IPS-15b (cell line): Measurements from ENCODE around the gene CDH23.

Experiments used
- H3K27me3 ChIP-seq: one replicate; pipeline ENCODE4 v1.6.1; 2013; ENCODE audit warnings: low read length; ENCODE audit not compliant: control insufficient read depth, insufficient read depth
- H3K36me3 ChIP-seq: one replicate; pipeline ENCODE4 v1.6.1; 2013; ENCODE audit warnings: low read length; ENCODE audit not compliant: control insufficient read depth, insufficient read depth
- H3K4me1 ChIP-seq: one replicate; pipeline ENCODE4 v1.6.1; 2013; ENCODE audit warnings: mild to moderate bottlenecking, low read length; ENCODE audit not compliant: control insufficient read depth, insufficient read depth
- H3K4me3 ChIP-seq: one replicate; pipeline ENCODE4 v1.5.1; 2013; ENCODE audit warnings: low read depth, low read length
- H3K9ac ChIP-seq: one replicate; pipeline ENCODE4 v1.6.1; 2013; ENCODE audit warnings: low read depth, mild to moderate bottlenecking, low read length
- H3K9me3 ChIP-seq: one replicate; pipeline ENCODE4 v1.6.1; 2013; ENCODE audit warnings: mild to moderate bottlenecking, low read length; ENCODE audit not compliant: control insufficient read depth, insufficient read depth

Gene CDH23

DNA sequence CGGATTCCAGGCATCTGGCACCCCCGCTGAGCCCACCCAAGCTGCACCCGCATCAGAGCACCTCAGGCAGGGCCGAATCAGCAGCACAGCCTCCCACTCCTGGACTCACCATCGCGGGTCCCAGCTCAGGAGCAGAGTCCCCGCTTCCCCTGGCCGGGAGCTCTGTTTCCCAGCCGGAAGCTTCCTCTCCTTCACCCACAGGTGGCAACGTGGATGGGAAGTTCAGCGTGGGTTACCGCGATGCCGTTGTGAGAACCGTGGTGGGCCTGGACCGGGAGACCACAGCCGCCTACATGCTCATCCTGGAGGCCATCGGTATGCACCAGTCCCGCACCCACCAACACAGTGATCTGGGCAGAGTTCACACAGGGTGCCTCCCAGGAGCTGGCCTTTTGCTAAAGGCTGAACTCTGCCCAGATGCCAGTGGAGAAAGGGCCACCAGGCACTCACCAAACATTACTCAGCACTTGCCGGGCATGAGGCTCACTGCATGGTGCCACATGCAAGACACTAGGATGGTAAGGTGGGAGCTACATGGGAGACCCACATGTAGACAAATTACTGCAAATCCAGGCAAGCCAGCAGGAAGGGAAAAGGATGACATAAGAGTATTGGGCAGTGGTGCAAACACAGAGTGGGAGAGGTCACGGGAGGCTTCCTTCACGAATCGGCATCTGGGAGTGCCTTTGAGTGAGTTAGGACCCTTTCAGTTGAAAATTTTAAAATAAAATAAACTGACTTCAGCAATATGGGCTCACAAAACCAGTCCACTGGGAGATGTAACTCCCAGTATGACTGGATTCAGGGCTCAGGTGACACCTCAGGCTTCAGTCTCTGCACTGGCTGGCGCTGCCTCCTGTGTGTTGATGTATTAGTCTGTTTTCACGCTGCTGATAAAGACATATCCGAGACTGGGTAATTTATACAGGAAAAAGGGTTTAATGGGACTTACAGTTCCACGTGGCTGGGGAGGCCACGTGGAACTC, 312.5 kb downstream of the CDH23 start:
- Histone ChIP-seq H3K4me3 (no peak overlapping the region), H3K4me1 (no peaks in the 10 kb centered on the region), H3K9ac (no peak overlapping the region), H3K9me3 (no peaks in the 10 kb centered on the region), H3K36me3 (no peaks in the 10 kb centered on the region), H3K27me3 (peaks cover 2% of the 10 kb centered on the region)

DNA sequence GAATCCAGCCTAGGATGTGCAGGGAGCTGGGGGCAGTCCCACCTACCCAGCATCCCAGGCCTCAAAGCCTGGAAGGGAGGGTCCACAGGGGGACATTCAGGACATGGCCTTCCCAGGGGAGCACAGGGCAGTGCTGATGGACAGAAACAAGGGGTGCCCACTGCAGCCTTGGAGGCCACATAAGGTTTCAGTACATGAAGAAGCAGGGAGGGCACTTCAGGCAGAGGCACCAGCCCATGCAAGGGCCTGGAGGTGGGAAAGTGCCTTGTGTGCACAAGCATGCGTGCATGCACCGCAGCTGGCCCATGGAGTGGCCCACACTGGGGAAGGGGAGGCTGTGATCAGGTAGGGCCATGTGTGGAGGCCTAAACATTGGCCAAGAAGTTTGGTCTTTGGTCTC, 313.8 kb downstream of the CDH23 start:
- no peak overlapping the region for H3K9ac ChIP-seq

DNA sequence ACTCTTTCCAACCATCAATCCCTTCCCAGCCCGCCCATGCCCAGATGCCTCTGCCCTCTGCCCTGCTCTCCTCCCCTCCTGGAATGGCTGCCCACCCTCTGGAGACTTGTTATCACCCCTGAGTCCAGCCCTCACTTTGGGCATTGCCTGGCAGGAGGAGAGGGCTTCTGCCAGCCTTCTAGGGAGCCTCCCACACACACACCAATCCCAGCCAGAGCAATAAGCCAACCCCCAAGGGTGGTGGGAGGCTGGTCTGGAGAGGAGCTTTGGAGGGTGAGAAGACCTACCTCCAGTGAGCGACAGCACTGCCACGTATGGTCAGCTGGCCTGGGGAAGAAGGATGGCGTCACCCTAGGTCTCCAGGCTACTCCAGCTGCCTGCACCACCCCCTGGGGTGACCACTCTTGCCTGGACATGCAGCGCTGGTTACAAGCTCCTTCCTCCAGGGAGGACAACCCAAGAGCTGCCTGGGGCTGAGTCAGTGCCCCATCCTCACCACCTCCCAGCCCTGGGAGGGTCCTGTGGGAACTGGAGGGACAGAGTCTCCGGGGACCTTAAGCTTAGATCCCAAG, 314.4 kb downstream of the CDH23 start:
- Histone ChIP-seq H3K4me1 (no peaks in the 10 kb centered on the region), H3K36me3 (no peaks in the 10 kb centered on the region), H3K9ac (no peak overlapping the region), H3K27me3 (peaks cover 2% of the 10 kb centered on the region), H3K4me3 (no peak overlapping the region), H3K9me3 (no peaks in the 10 kb centered on the region)

More for the DNA sequence above, 313.8 kb downstream of the CDH23 start:
- Histone ChIP-seq H3K36me3 (no peaks in the 10 kb centered on the region), H3K27me3 (peaks cover 2% of the 10 kb centered on the region), H3K9me3 (no peaks in the 10 kb centered on the region), H3K4me1 (no peaks in the 10 kb centered on the region), H3K4me3 (no peak overlapping the region)

DNA sequence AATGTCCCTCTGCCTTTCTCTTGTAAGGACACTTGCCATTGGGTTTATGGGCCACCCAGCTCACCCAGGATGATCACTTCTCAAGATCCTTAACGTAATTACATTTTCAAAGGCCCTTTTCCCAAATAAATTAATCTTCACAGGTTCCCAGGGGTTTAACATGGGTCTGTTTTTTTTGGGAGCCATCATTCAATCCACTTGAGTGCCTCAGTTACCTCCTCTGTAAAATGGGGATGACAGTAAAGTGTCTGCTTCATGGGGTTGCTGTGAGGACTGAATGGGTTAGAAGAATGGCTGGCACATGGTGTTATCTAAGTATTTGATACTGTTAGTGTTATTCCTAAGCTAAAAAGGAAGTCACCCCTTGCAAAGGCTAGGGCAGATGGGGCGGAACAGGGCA, 315.4 kb downstream of the CDH23 start:
- Histone ChIP-seq H3K4me1 (no peaks in the 10 kb centered on the region), H3K36me3 (no peaks in the 10 kb centered on the region), H3K9ac (no peak overlapping the region), H3K9me3 (no peaks in the 10 kb centered on the region), H3K4me3 (no peak overlapping the region), H3K27me3 (peaks cover 2% of the 10 kb centered on the region)

DNA sequence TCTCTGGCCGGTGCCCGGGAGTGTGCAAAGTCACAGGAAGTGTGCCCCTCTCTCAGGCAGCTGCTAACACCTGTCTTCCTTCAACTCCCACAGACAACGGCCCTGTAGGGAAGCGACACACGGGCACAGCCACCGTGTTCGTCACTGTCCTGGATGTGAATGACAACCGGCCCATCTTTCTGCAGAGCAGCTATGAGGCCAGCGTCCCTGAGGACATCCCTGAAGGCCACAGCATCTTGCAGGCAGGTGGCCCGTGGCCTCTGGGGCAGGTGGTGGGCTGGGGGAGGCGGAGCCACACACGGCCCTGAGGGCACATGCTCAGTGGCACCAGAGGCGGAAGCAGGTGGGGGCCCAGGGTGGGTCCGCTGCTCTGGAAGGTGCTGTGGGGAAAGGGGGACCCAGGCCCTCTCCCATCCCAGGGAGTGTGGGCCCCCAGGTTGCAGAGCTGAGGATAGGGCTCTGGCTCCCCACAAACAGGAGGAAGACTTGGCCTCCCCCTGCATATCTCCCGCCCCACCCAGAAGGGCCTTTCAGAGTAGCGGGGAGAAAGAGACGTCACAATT, 315.9 kb downstream of the CDH23 start:
- Histone ChIP-seq H3K9me3 (no peaks in the 10 kb centered on the region), H3K4me3 (no peak overlapping the region), H3K27me3 (peaks cover 2% of the 10 kb centered on the region), H3K4me1 (no peaks in the 10 kb centered on the region), H3K9ac (no peak overlapping the region), H3K36me3 (no peaks in the 10 kb centered on the region)

DNA sequence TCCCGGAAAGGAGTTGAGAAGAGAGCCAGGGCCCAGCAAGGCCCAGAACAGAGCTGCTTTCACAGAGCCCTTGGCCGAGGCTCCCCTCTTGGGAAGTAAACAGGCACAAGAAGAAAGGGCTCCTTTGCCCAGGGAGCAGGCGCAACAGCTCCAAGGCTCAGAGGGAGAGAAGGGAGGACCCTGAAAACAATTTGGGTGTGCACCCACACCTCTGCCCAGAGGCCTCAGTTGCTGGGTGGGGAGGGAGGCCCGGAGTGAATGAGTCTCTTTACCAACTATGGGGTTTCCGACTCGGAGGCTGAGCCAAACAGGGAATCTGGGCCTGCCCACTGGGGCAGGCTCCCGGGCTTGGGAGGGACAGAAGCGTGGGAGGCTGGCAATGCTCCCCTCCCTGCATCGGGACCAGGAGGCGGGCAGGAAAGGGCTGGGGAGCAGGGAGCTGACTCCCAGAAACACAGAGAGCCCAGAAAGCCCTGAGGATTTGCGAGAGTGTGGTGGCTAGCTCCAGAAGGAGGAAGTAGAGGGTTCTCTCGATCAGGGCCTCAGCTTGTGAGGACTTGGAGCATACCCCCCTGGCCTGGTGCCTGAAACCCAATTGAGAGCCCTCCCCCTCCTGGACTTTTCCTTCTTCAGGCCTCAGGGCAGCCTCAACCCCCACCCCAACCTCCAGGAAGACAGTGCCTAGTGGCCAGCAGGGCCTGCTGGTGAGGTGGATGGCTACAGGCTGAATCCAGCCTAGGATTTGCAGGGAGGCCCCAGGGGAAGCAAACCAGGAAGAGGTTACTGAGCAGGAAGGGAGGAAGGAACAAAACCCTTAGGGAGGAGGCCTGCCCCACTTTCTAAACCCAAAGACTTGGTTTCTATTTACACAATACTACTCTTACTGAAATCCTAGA, 316.7 kb downstream of the CDH23 start:
- Histone ChIP-seq H3K36me3 (no peaks in the 10 kb centered on the region), H3K4me3 (no peak overlapping the region), H3K4me1 (no peaks in the 10 kb centered on the region), H3K27me3 (peaks cover 2% of the 10 kb centered on the region), H3K9ac (no peak overlapping the region), H3K9me3 (no peaks in the 10 kb centered on the region)

DNA sequence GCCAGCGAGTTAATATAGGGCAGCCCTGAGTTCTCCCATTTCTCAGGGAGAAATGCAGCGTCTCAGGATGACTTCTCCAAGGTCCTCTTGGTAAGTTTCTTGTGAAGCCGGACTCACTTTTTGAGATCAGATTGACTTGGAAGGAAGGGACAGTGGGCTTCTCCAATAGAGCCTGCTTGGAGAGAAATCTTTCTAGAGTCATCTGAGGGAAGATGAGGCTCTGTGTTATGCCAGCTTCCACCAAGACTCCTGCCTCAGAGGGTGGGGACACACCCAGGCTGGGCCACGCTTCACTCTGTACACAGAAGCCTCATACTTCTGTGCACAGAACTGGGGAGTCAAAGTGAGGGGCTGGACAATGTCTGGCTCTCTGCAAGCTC, 317.3 kb downstream of the CDH23 start:
- H3K36me3 ChIP-seq, result no peaks in the 10 kb centered on the region
- no peak overlapping the region for H3K4me3 ChIP-seq
- H3K27me3 ChIP-seq, result no peaks in the 10 kb centered on the region
- H3K9me3 ChIP-seq, result no peaks in the 10 kb centered on the region
- no peak overlapping the region for H3K9ac ChIP-seq
- peaks cover under 1% of the 10 kb centered on the region for H3K4me1 ChIP-seq

DNA sequence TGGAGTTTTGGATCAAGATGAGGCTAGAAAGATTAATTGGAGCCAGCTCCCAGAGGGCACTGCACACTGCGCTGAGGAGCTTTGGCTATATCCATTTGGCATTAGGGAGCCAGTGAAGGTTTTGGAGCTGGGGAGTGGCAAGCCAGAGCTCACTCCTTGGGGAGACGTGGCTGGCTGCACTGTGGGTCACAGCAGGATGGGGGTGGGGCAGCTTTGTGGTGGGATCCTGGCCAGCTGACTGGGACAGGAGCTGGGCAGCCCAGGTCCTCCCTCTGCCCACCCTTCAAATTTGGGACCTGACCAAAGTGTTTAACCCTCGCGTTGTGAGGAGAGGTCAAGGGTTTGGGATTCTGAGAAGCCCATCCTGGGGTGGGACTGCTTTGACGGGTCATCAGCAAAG, 317.9 kb downstream of the CDH23 start:
- no peak overlapping the region for H3K9ac ChIP-seq
- no peak overlapping the region for H3K4me3 ChIP-seq
- H3K27me3 ChIP-seq, result no peaks in the 10 kb centered on the region
- peaks cover 6% of the 10 kb centered on the region for H3K4me1 ChIP-seq
- H3K36me3 ChIP-seq, result no peaks in the 10 kb centered on the region
- H3K9me3 ChIP-seq, result no peaks in the 10 kb centered on the region

DNA sequence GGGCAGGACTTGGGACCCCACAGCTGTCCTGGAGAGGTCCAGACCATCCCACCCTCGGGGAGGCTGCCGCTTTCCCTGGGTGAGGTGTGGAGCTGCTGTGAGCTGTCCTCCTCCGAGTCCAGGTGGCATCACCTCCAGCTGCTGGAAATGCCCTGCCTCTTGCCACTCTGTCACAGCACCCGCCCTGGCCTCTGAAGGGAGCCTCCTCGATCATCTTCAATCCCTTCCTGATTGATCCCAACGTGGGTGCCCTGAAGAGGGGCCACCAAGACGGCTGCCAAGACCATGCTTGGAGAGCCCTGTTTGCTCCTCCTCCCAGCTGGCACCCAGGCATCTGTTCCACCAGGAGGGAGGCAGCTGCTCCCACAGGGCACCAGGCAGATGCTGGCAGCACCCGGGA, 318.3 kb downstream of the CDH23 start:
- Histone ChIP-seq H3K4me1 (peaks cover 7% of the 10 kb centered on the region), H3K4me3 (no peak overlapping the region), H3K27me3 (no peaks in the 10 kb centered on the region), H3K36me3 (no peaks in the 10 kb centered on the region), H3K9me3 (no peaks in the 10 kb centered on the region), H3K9ac (no peak overlapping the region)

DNA sequence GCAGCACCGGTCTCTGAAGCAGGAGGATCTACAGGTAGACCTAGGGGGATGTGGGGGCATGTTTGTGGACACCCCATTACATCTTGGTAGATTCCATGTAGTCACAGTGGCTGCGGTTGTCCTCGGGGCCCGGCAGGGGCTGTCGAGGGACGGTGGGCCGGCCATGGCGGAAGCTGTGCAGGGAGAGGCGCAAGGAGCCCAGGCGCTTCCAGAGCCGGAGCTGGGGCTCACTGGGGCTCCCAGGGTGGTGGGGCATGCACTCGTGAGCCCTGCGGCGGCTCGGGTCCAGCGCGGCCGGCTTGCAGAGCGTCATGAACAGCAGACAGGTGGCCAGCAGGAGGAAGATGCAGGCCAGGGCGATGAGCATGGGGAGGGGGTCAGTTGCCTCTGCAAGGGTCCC, 319.1 kb downstream of the CDH23 start:
- Histone ChIP-seq H3K9me3 (no peaks in the 10 kb centered on the region), H3K4me3 (no peak overlapping the region), H3K4me1 (peaks cover 7% of the 10 kb centered on the region), H3K9ac (no peak overlapping the region), H3K27me3 (no peaks in the 10 kb centered on the region), H3K36me3 (no peaks in the 10 kb centered on the region)

DNA sequence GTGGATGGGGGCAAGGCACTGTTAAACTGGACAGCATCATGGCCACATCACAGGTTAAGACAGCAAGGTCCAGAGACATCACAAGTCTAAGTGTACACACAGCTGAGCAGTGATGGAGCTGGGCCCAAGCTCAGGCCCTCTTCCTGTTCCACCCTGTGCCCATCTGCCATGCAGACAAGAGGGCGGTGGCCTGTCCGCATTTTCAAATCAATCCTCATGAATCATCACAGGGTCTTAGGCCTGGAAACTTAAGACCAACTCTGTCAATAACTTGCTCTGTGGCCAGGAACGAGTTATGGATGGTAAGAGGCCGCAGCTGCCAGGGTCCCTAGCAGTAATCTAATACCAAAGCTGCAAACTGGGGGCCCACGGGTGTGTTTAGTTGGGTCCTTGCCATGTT, 319.7 kb downstream of the CDH23 start:
- Histone ChIP-seq H3K9ac (no peak overlapping the region), H3K4me1 (peaks cover 7% of the 10 kb centered on the region), H3K9me3 (no peaks in the 10 kb centered on the region), H3K4me3 (no peak overlapping the region), H3K36me3 (no peaks in the 10 kb centered on the region), H3K27me3 (no peaks in the 10 kb centered on the region)
